MM.1S (cell line): ENCODE results near the gene IL33.

ENCODE experiments used
- CTCF ChIP-seq: fragments of 300-600 bp; sonication (generic); IDR thresholded peaks from 2 replicates; pipeline ENCODE4 v1.5.1; 2016; ENCODE audit warnings: antibody characterized with exemption, low read length, mixed read lengths
- EZH2 ChIP-seq: fragments of 300-600 bp; sonication (generic); optimal IDR thresholded peaks from 2 replicates; pipeline ENCODE3; 2017; ENCODE audit warnings: low read depth, mild to moderate bottlenecking, antibody characterized with exemption, low read length, mixed read lengths

DNA sequence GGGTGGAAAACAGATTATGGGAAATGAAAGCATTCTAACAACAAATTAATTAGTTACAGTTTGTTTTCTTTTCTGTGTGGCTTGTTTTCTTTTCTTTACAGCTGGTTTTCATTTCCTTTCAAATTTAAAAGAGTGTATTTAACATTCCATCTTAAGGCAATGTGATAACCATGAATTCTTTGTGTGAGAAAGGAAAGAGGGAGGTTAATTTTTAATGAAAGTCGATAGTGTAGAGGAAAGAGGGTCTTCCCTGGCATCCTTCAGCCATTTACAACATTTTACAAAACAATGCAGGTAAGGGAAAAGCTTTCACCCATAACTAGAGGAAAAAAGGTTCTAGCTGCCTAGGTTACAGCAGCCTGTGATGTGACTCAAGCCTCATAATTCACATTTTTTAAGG is 43.9 kb upstream of the IL33 start:
- TF ChIP-seq CTCF (no peak), EZH2 (no peak)
